ENCODE measurements around the gene ALG5. TPM values are rescaled to one million over a fixed set of nuclear protein-coding genes. Genes with fewer than 3 reads are reported as not detected.

ALG5 gene
- total RNA-seq, 4 donors from 2014 or later = 9.8 to 20.9 (median 13.2) TPM

- TF ChIP-seq, protein P1, sequence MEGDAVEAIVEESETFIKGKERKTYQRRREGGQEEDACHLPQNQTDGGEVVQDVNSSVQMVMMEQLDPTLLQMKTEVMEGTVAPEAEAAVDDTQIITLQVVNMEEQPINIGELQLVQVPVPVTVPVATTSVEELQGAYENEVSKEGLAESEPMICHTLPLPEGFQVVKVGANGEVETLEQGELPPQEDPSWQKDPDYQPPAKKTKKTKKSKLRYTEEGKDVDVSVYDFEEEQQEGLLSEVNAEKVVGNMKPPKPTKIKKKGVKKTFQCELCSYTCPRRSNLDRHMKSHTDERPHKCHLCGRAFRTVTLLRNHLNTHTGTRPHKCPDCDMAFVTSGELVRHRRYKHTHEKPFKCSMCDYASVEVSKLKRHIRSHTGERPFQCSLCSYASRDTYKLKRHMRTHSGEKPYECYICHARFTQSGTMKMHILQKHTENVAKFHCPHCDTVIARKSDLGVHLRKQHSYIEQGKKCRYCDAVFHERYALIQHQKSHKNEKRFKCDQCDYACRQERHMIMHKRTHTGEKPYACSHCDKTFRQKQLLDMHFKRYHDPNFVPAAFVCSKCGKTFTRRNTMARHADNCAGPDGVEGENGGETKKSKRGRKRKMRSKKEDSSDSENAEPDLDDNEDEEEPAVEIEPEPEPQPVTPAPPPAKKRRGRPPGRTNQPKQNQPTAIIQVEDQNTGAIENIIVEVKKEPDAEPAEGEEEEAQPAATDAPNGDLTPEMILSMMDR (IDR thresholded peaks at IDR 0.05 in 4 of 5, conservative IDR thresholded peaks at IDR 0.05 in 1 of 5) = no peak
- TF ChIP-seq POLR2A (IDR thresholded peaks at IDR 0.05) = no peak
- peak overlapping the region in 1 of 4 donors; percentile 75 for H3K27ac ChIP-seq
- in situ Hi-C loops (cut with MboI; ENCODE audit: low sequenced_read_pairs in 4 of 4) (no loop called here), intact Hi-C loops (cut with DNase I; ENCODE audit: low total_unique reads) (no loop called here)
- peaks cover 8 to 29% of the 10 kb centered on the region in 2 donors for H3K4me1 ChIP-seq
- H3K27me3 ChIP-seq = no peaks in the 10 kb centered on the region
- DNase-seq (no peak), ATAC-seq (no peak)
- H3K4me3 ChIP-seq = no peak overlapping the region
- H3K36me3 ChIP-seq = no peaks in the 10 kb centered on the region
- no peaks in the 10 kb centered on the region for H3K9me3 ChIP-seq
Measured at GRCh38 chr13:36917311-36917710, 81.8 kb downstream of the ALG5 start.

- intact Hi-C loops (cut with DNase I; ENCODE audit: low total_unique reads) (no loop called here), in situ Hi-C loops (cut with MboI; ENCODE audit: low sequenced_read_pairs in 4 of 4) (no loop called here)
- ATAC-seq (no peak), DNase-seq (no peak)
- Histone ChIP-seq H3K27me3 (no peaks in the 10 kb centered on the region), H3K9me3 (no peaks in the 10 kb centered on the region), H3K4me1 (peaks cover 8 to 29% of the 10 kb centered on the region in 2 donors), H3K27ac (peak overlapping the region in 3 of 4 donors; percentile 25 to 49 (median 26)), H3K36me3 (no peaks in the 10 kb centered on the region), H3K4me3 (no peak overlapping the region)
- no peak for TF ChIP-seq POLR2A (IDR thresholded peaks at IDR 0.05)
- TF ChIP-seq, protein P1 (IDR thresholded peaks at IDR 0.05 in 4 of 5, conservative IDR thresholded peaks at IDR 0.05 in 1 of 5) = no peak
Measured at GRCh38 chr13:36915896-36916640, 83.1 kb downstream of the ALG5 start.

- in situ Hi-C loops (cut with MboI; ENCODE audit: low sequenced_read_pairs in 4 of 4) (no loop called here), intact Hi-C loops (cut with DNase I; ENCODE audit: low total_unique reads) (no loop called here)
- TF ChIP-seq, protein P1 (IDR thresholded peaks at IDR 0.05 in 4 of 5, conservative IDR thresholded peaks at IDR 0.05 in 1 of 5) = no peak
- no peak for TF ChIP-seq POLR2A (IDR thresholded peaks at IDR 0.05)
- peak overlapping the region in 3 of 4 donors; percentile 25 to 57 (median 49) for H3K27ac ChIP-seq
- peak in 1 of 2 donors; percentile 42 for DNase-seq
- H3K36me3 ChIP-seq = no peaks in the 10 kb centered on the region
- H3K4me3 ChIP-seq = no peak overlapping the region
- peak in 1 of 2 donors; percentile 64 for ATAC-seq
- H3K27me3 ChIP-seq = no peaks in the 10 kb centered on the region
- H3K4me1 ChIP-seq = peaks cover 8 to 21% of the 10 kb centered on the region in 2 donors
- H3K9me3 ChIP-seq = no peaks in the 10 kb centered on the region
Measured at GRCh38 chr13:36915106-36915505, 84.0 kb downstream of the ALG5 start.

DNA sequence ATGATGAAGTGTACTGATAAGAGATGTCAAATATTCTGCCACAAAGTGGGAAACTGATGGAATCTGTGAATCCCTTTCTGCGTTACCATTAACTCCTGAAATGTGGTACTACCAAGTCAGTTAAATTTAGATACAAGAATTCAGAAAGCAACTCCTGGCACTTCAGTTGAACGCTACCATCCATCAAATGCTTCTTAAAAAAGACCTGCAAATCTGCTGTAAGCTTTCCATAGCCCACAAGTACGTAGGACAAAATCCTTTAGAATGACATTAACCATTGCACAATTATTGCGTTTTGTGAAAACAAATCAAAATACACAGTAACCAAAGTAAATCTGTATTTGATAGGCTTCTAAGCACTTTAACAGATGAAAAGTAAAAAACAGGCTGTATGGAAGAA, 84.5 kb downstream of the ALG5 start:
- no peak overlapping the region for H3K27ac ChIP-seq
- H3K4me1 ChIP-seq = peaks cover 8 to 21% of the 10 kb centered on the region in 2 donors
- no peak for ATAC-seq

More for the DNA sequence above, 84.5 kb downstream of the ALG5 start:
- intact Hi-C loops (cut with DNase I; ENCODE audit: low total_unique reads) (no loop called here), in situ Hi-C loops (cut with MboI; ENCODE audit: low sequenced_read_pairs in 4 of 4) (no loop called here)
- Histone ChIP-seq H3K9me3 (no peaks in the 10 kb centered on the region), H3K27me3 (no peaks in the 10 kb centered on the region), H3K36me3 (no peaks in the 10 kb centered on the region), H3K4me3 (no peak overlapping the region)
- DNase-seq = no peak
- TF ChIP-seq, protein P1 (IDR thresholded peaks at IDR 0.05 in 4 of 5, conservative IDR thresholded peaks at IDR 0.05 in 1 of 5) = no peak
- TF ChIP-seq POLR2A (IDR thresholded peaks at IDR 0.05) = no peak

Data from gastrocnemius medialis (tissue), 4 donors.